K562 (cell line): ENCODE data around the gene CLDN24. TPM values are rescaled to one million over a fixed set of nuclear protein-coding genes. Genes with fewer than 3 reads are reported as not detected.
A peak's percentile ranks its signal among the peaks of the same experiment; 100 is the strongest.

Source experiments
- ELF4 ChIP-seq: fragments of 450-650 bp; formaldehyde crosslinking; IDR thresholded peaks from 2 replicates; pipeline ENCODE4 v1.4.0; 2022; ENCODE audit warnings: missing genetic modification characterization
- ETV1 ChIP-seq: fragments of 450-650 bp; conservative IDR thresholded peaks from 2 replicates; pipeline ENCODE4 v1.6.1; 2016; ENCODE audit warnings: missing genetic modification characterization, control low read depth, low read depth, missing compliant biosample characterization
- EZH2 ChIP-seq: IDR thresholded peaks from 2 replicates; pipeline ENCODE4 v1.6.1; 2012; ENCODE audit warnings: low read depth, mild to moderate bottlenecking, inconsistent platforms, low read length, borderline replicate concordance
- GABPB1 ChIP-seq: sonication (generic); formaldehyde crosslinking; IDR thresholded peaks from 2 replicates; pipeline ENCODE4 v1.8.0; 2022; ENCODE audit warnings: mild to moderate bottlenecking, missing genetic modification reagents
- GATA2 ChIP-seq: sonication (generic); formaldehyde crosslinking; IDR thresholded peaks from 2 replicates; pipeline ENCODE4 v1.4.0; 2020; ENCODE audit warnings: mild to moderate bottlenecking, missing genetic modification reagents
- L3MBTL2 ChIP-seq: fragments of 450-650 bp; IDR thresholded peaks from 2 replicates; pipeline ENCODE4 v1.6.1; 2016; ENCODE audit warnings: mild to moderate bottlenecking, moderate library complexity
- MEF2A ChIP-seq: IDR thresholded peaks from 2 replicates; pipeline ENCODE4 v1.6.1; 2011; ENCODE audit warnings: low read depth, mild to moderate bottlenecking, low read length, moderate library complexity; ENCODE audit not compliant: control insufficient read depth
- MYBL2 ChIP-seq, 2 experiments: fragments of 450-650 bp in 1 of 2; sonication (generic) in 1 of 2; formaldehyde crosslinking in 1 of 2; IDR thresholded peaks; 2 replicates each; pipeline versions ENCODE4 v1.6.1 to v1.8.1; 2017 to 2022; ENCODE audit warnings: borderline replicate concordance in 1 of 2, inconsistent platforms in 1 of 2, low read depth in 1 of 2, mild to moderate bottlenecking in 1 of 2, missing genetic modification reagents in 1 of 2, moderate library complexity in 1 of 2
- NCOA2 ChIP-seq, 2 experiments: fragments of 450-650 bp; IDR thresholded peaks; 2 replicates each; pipeline ENCODE4 v1.6.1; 2018; ENCODE audit warnings: mild to moderate bottlenecking in 2 of 2, moderate library complexity in 1 of 2; ENCODE audit not compliant: partially characterized antibody in 2 of 2
- NUFIP1 ChIP-seq: fragments of 450-650 bp; IDR thresholded peaks from 2 replicates; pipeline ENCODE4 v1.6.1; 2018; ENCODE audit not compliant: partially characterized antibody
- RBFOX2 ChIP-seq: fragments of 200-400 bp; formaldehyde crosslinking; IDR thresholded peaks from 2 replicates; pipeline ENCODE4 v1.6.1; 2017; ENCODE audit warnings: low read depth, mild to moderate bottlenecking, low read length, moderate library complexity
- RBM25 ChIP-seq: fragments of 200-400 bp; formaldehyde crosslinking; IDR thresholded peaks from 2 replicates; pipeline ENCODE4 v1.6.1; 2018; ENCODE audit warnings: low read length, low read depth, moderate library complexity; ENCODE audit not compliant: severe bottlenecking
- ZNF165 ChIP-seq: fragments of 250-450 bp; sonication (Bioruptor Pico); IDR thresholded peaks from 2 replicates; pipeline ENCODE4 v1.4.0; 2020; ENCODE audit warnings: borderline replicate concordance
- ZNF717 ChIP-seq: fragments of 250-450 bp; sonication (Bioruptor Pico); IDR thresholded peaks from 2 replicates; pipeline ENCODE4 v1.5.0; 2021
- polyA plus RNA-seq, 8 experiments: library from polyadenylated mRNA; depleted of rRNA in 4 of 8; stranded (reverse) in 5 of 8; unstranded in 3 of 8; fragments of >200 nt; fragmentation: Nextera tagmentation in 2 of 8; fragmentation: Illumina TruSeq in 1 of 8; extraction: Ambion mirVana in 2 of 8; extraction: Trizol in 1 of 8; gene quantifications; 2 replicates each; pipeline versions ENCODE4 v1.2.1 to v1.2.3, GENCODE V29; 2011 to 2014; ENCODE audit warnings: inconsistent platforms in 1 of 8, missing spikeins in 1 of 8
- total RNA-seq, 7 experiments: library from RNA; depleted of rRNA in 6 of 7; stranded (reverse); fragments of >200 nt in 6 of 7; fragmentation: Illumina TruSeq in 2 of 7; extraction: Trizol in 2 of 7; gene quantifications; 2 replicates each; pipeline versions ENCODE4 v1.2.1 to v1.2.3, GENCODE V29; 2011 to 2021; ENCODE audit warnings: low replicate concordance in 1 of 7
- TF ChIP-seq, protein P1 (sequence below): fragments of 250-450 bp; sonication (Bioruptor Pico); IDR thresholded peaks from 2 replicates; pipeline ENCODE4 v1.4.0; 2020; ENCODE audit warnings: mild to moderate bottlenecking, moderate library complexity
- TF ChIP-seq, protein P2 (sequence below): sonication (generic); formaldehyde crosslinking; IDR thresholded peaks from 2 replicates; pipeline ENCODE4 v1.8.0; 2022; ENCODE audit warnings: mild to moderate bottlenecking, missing genetic modification reagents
- TF ChIP-seq, protein P3 (sequence below): fragments of 250-450 bp; sonication (Bioruptor Pico); IDR thresholded peaks from 2 replicates; pipeline ENCODE4 v1.6.1; 2021; ENCODE audit warnings: mild to moderate bottlenecking
- TF ChIP-seq, protein P4 (sequence below): fragments of 450-650 bp; IDR thresholded peaks from 2 replicates; pipeline ENCODE4 v1.6.1; 2016; ENCODE audit warnings: mild to moderate bottlenecking

CLDN24 gene
- total and polyA plus RNA-seq, 9 of the 15 experiments (the other 6 are each of a cell fraction or from before 2014, with no cell fraction given), result not detected

DNA sequence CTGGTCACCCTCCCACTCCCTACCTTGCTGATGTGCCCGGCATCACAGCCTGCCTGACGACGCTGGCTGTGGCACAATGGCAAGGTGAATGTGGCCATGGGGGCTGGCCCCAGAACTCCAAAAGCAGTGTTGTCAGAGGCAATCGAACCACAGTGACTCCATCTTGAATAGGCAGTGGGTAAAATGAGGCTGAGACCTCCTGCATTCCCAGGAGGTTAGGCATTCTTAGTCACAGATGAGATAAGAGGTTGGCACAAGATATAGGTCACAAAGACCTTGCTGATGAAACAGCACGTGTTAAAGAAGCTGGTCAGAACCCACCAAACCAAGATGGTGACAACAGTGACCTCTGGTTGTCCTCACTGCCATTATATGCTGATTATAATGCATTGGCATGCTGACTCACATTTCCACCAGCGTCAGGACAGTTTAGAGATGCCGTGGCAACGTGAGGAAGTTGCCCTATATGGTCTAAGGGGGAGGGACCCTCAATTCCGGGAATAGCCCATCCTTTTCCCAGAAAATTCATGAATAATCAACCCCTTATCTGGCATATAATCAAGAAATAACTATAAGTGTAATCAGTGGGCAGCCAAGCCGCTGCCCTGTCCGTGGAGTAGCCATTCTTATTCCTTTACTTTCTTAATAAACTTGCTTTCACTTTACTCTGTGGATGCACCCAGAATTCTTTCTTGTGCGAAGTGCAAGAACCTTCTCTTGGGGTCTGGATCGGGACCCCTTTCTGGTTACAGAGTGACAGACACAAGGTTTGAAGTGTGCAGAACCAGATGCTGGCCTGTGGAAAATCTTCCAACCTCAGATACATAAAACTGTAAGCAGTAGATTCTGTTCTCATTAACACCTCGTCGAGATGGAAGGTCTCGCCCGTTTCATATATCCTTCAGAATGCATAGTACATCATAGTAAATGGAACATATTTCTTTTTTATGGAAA is 26.8 kb upstream of the CLDN24 start (continued):
- TF ChIP-seq, protein P1, sequence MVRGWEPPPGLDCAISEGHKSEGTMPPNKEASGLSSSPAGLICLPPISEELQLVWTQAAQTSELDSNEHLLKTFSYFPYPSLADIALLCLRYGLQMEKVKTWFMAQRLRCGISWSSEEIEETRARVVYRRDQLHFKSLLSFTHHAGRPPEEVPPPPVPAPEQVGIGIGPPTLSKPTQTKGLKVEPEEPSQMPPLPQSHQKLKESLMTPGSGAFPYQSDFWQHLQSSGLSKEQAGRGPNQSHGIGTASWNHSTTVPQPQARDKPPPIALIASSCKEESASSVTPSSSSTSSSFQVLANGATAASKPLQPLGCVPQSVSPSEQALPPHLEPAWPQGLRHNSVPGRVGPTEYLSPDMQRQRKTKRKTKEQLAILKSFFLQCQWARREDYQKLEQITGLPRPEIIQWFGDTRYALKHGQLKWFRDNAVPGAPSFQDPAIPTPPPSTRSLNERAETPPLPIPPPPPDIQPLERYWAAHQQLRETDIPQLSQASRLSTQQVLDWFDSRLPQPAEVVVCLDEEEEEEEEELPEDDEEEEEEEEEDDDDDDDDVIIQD (CRISPR knock-in tag), result peak; percentile 99
- TF ChIP-seq RBM25 (no peak), ETV1 (tag) (peak; percentile 99), GATA2 (CRISPR knock-in tag) (no peak), NUFIP1 (peak; percentile 98), EZH2 (no peak), ZNF165 (peak; percentile 99), ZNF717 (CRISPR knock-in tag) (peak; percentile 97), ELF4 (peak; percentile 98), NCOA2 (IDR thresholded peaks at IDR 0.05; ENCODE audit: partially characterized antibody in 2 of 2) (no peak), RBFOX2 (peak; percentile 69), MYBL2 (IDR thresholded peaks at IDR 0.05; ENCODE audit: low read depth) (no peak), MYBL2 (CRISPR knock-in tag; IDR thresholded peaks at IDR 0.05; ENCODE audit: borderline replicate concordance) (no peak), L3MBTL2 (peak; percentile 86), GABPB1 (CRISPR knock-in tag) (peak; percentile 52; the same call in 1 of the 2 replicates), MEF2A (no peak)
- TF ChIP-seq, protein P2, sequence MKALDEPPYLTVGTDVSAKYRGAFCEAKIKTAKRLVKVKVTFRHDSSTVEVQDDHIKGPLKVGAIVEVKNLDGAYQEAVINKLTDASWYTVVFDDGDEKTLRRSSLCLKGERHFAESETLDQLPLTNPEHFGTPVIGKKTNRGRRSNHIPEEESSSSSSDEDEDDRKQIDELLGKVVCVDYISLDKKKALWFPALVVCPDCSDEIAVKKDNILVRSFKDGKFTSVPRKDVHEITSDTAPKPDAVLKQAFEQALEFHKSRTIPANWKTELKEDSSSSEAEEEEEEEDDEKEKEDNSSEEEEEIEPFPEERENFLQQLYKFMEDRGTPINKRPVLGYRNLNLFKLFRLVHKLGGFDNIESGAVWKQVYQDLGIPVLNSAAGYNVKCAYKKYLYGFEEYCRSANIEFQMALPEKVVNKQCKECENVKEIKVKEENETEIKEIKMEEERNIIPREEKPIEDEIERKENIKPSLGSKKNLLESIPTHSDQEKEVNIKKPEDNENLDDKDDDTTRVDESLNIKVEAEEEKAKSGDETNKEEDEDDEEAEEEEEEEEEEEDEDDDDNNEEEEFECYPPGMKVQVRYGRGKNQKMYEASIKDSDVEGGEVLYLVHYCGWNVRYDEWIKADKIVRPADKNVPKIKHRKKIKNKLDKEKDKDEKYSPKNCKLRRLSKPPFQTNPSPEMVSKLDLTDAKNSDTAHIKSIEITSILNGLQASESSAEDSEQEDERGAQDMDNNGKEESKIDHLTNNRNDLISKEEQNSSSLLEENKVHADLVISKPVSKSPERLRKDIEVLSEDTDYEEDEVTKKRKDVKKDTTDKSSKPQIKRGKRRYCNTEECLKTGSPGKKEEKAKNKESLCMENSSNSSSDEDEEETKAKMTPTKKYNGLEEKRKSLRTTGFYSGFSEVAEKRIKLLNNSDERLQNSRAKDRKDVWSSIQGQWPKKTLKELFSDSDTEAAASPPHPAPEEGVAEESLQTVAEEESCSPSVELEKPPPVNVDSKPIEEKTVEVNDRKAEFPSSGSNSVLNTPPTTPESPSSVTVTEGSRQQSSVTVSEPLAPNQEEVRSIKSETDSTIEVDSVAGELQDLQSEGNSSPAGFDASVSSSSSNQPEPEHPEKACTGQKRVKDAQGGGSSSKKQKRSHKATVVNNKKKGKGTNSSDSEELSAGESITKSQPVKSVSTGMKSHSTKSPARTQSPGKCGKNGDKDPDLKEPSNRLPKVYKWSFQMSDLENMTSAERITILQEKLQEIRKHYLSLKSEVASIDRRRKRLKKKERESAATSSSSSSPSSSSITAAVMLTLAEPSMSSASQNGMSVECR, result no peak
- TF ChIP-seq, protein P3, sequence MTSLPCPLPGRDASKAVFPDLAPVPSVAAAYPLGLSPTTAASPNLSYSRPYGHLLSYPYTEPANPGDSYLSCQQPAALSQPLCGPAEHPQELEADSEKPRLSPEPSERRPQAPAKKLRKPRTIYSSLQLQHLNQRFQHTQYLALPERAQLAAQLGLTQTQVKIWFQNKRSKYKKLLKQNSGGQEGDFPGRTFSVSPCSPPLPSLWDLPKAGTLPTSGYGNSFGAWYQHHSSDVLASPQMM (CRISPR knock-in tag), result peak; percentile 87; the same call in 1 of the 2 replicates
- TF ChIP-seq, protein P4, sequence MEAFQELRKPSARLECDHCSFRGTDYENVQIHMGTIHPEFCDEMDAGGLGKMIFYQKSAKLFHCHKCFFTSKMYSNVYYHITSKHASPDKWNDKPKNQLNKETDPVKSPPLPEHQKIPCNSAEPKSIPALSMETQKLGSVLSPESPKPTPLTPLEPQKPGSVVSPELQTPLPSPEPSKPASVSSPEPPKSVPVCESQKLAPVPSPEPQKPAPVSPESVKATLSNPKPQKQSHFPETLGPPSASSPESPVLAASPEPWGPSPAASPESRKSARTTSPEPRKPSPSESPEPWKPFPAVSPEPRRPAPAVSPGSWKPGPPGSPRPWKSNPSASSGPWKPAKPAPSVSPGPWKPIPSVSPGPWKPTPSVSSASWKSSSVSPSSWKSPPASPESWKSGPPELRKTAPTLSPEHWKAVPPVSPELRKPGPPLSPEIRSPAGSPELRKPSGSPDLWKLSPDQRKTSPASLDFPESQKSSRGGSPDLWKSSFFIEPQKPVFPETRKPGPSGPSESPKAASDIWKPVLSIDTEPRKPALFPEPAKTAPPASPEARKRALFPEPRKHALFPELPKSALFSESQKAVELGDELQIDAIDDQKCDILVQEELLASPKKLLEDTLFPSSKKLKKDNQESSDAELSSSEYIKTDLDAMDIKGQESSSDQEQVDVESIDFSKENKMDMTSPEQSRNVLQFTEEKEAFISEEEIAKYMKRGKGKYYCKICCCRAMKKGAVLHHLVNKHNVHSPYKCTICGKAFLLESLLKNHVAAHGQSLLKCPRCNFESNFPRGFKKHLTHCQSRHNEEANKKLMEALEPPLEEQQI, result no peak
